NCI-H526 treated with DMSO at 0.1 percent for 48 hours (cell line): ENCODE measurements around the gene SFMBT2.

Experiments
- DNase-seq: peaks from one replicate; lab custom pipeline; 2025; lab: John Stamatoyannopoulos, UW

Gene SFMBT2

DNA sequence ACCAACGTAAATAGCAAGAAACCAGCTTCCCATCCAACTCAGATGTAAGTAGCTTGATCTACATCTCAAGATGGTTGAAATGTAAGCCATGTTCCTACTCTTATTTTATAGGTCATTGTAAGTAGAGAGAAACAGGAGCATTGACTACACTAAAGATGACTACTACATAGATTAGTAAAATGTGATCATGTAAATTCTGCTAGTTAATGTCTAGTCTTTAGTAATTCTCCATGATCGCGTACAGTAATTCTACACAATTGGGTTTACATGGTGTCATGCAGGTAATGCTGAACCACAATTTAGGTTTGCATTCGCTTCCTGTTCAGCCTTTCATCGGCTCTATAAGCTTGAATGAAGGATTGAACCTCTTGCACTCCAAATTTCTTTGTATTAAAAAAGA, 14.9 kb upstream of the SFMBT2 start:
- DNase-seq: no peak

DNA sequence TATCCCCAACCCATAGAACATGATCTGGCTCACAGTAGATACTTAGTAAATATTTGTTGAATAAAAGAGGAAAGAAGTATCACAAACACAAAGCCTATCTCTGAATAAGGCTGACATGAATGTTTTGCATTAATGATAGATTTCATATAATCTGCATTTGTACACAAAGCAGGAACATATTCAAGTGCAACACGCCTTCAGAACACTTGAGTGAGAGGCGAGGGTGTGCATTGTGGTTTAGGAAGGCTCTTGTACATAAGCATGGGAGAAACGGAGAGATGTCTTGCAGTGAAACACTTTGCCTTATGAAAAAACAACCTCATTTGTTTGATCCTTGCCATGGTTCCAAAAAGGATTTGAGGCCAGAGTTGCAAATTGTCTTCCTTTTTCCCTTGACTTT, 14.1 kb upstream of the SFMBT2 start:
- DNase-seq: no peak

DNA sequence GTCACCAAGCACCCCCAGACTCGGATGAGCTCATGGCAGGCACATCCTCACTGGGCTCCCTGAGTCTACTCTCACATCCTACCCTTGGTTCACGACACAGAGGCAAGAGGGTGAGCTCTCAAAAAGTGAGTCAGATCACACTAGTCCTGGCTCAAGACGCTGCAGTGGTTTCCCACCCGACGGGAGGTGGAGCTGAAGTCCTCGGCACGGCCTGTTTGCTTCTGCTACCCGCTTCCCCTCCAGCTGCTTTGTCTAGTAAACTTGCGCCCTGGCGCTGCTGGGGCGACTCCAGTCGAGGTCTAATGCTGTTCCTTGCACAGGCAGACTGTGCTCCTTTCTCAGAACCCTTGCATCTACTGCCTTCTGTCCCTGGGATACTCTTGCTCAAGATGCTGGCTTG, 13.5 kb upstream of the SFMBT2 start:
- DNase-seq: no peak

DNA sequence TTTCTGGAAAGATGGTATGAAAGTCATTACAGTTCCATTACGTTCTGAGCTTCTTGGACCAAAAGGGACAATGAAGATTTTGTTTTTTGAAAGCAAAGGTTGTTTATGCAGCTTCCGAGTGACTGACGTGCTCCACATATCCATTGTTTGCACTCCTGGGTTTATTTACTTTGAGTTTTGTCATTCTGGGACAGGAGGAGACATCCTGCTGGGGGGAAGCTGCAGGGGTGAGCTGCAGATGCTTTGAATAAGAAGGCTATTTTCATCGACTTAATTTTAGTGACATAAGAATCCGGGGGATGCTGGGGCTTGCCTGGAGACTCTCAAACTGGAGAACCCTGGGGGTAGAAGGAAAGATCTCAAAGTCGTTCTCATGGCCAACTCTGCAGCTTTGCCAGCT, 12.7 kb upstream of the SFMBT2 start:
- DNase-seq: no peak

DNA sequence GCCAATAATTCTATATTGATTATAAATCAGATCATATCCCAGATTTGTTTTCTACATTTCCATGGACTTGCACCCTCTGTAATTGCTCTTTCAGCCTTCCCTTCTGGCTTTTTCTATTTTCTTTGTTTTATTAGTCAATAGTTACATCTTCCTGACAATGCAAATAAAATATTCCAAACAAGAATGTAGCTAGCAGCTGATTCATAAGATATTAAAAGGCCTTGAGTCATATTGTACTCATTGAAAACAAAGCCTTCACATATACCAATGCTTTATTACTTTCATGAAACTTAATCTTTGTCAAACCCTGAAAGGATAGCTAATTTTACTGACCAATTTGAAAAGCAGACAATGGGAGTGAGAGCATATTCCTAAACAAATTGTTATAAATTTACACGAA, 10.7 kb upstream of the SFMBT2 start:
- no peak for DNase-seq

DNA sequence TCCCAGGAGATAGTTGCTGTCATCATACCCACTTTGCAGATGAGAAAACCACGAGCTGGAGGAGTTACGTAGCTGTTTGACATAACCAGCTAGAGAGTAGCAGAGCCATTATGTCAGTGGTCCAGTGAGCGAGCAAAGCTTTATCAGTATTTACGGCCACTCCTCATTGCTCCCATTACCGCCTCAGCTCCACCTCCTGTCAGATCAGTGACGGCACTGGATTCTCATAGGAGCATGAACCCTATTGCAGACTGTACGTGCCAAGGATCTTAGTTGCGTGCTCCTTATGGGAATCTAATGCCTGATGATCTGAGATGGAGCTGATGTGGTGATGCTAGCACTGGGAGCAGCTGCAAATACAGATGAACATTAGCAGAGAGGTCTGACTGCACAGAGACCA, 9.2 kb upstream of the SFMBT2 start:
- DNase-seq: no peak

DNA sequence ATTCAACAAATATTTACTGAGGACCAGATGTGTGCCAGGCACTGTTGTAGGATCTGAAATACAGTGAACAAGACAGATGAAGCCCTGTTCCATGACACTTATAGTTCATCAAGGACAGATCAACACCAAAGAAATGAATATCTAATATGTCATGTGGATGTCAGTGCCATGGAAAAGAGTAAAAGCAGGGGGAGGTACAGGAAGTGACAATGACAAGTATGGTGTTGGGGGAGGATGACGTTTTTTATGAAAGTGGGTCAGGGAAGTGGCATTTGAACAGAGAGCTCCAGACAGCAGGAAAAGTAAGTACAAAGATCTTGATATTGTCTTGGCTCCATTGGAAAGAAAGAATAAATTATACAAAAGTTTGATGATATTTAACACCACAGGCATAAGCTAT, 7.0 kb upstream of the SFMBT2 start:
- DNase-seq: no peak

DNA sequence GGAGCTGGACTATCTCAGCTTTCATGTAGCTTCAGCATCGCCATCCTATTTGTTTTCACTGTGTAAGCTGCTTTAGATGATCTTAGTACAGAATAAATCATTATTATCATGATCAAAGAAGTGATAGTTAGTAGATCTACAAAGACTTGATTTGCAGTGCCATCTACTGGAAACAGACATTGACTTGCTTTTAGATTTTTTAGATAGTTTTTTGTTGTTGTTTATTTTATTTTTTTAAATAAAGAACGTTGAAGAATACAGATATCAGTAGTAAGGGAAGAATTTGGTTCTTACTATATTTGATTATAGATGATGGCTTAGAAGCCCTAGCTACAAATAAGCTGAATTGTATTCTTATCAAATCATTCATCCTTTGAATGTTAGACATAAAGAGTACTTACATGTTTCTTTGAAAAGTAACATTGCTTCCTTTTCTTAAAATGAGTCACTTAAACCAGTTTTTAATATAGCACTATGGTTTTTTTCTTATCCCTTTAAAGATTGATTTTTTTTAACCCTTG, 6.3 kb upstream of the SFMBT2 start:
- no peak for DNase-seq

DNA sequence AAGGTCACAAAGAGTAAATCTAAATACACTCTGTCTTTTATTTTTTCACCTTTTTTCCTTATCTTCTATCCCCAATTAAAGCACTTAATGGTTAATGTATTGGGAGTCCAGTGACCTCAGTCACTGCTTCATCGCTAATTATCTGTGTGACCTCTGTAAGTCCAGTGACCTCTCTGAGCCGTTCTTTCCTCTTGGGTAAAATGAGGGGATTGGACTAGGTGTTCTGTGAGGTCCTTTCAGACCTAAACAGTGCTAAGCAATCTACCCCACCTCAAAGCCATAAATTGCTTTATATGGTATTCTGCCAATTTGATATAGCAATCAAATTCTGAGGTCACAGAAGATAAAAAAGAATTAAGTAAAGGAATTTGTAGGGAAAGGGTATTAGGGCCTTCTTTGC, 3.9 kb upstream of the SFMBT2 start:
- DNase-seq: no peak

DNA sequence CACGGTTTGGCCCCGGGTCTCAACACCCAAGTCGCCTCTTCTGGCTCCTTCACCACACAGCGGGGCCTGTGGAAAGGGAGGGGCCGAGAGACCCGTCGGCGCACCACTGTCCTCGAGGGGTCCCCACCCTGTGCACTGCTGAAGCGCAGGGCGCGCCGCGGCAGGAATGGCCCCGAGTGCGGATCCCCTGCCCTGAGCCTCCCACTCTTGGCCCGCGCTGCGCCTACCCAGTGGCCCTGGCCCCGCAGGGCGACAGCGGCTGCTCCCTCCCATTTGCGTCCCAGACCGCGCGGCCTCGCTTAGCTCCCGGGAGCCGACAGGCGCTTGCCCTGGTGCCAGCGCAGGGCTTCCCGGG, 2.1 kb upstream of the SFMBT2 start:
- no peak for DNase-seq

DNA sequence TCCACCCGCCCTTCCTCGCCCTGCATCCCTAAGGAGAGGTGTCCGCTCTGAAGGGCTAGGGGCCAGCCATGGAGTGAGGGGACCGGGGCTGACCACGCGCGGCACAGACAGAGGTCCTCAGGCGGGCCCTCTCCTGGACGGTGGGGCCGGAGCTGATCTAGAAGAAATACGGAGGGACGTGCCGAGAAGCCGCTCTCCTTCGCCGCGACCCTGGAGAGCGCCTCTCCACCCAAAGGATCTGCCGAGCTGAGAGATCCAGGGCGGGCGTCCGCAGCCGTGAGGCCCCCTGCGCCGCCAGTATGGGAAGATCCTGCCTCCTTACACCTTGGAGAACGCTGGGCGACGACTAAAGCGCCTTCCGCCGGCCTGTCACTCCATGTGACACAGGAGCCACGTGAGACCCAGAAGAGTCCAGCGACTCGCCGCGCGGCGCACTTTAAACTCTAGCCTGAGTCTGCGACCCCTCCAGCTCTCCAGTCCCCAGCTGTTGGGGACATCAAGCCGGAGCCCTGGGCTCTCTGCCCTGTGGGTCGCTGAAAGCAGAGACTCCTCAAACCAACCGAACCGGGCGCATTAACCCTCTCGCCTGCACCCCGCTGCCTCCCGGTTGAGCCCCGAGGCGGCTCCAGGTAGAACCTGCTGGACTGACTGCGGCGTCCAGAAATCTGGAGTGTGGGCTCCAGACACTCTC, 1.5 kb upstream of the SFMBT2 start:
- DNase-seq: no peak

DNA sequence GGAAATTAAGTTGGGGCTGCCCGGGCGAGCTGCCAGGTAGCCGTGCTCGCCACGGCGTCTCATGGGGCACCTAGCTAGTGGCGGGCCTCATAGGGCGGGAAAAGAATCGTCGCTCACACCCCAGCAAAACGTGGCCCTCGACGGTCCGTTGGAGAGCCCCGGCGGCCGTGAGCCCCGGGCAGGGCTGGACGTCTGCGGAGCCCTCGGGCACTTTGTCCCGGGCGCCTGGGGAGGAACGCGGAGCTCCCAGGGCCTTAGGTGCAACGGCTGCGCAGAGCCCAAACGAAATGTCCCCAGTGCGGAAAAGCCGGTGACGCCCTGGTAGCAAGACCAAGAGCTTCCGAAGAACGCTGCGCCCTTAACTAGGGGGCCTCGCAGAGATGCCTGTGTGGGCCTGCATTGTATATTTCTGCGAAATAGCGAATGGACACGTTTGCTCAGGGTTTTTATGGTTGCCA, 866 bp upstream of the SFMBT2 start:
- no peak for DNase-seq

DNA sequence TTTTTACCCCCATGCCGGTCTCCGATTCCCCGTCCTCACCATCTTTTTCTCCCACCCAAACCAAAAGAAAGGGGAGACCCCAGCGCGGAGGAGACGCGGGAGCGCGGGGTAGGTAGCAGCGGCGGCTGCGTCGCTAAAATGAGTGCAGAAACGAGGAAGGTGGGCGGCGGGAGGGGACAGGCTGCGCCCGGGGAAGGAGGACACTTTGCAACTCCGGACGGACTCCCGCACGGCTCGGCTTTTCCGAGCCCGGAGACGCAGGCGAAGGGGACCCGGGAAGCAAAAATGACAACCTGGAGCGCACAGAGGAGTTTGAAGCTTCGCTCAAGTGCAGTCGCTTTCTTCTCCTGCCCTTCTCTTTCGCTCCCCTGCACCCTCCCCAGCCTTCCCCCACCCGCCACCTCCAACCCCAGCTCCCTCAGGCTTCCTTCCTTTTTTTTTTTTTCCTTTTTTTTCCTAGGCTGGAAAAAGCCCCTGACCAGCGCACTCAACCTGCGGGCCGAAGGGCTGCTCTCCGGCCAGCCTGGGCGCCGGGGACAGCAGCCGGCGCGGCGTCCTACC, 453 bp downstream of the SFMBT2 start:
- DNase-seq: peak; percentile 36

DNA sequence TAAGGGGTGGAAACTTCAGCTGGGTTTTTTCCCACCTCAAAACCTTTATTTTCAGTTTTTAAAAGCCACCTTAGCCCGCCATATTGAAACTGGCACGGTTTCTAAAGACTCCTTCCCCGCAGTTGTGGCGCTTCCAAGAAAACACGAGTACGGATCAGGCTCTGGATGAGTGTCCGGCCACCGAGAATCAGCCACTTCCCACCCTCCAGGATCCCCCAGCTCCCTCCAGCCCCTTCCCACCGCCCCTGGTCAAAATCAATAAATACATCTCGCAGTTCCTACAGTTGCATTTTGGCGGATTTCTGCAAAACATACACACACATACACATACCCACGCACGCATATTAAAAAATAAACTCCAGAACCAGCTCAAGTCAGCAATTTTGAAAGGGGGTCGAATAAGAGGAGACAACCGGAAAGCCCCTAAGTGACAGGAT, 1.1 kb downstream of the SFMBT2 start:
- DNase-seq: peak; percentile 11

DNA sequence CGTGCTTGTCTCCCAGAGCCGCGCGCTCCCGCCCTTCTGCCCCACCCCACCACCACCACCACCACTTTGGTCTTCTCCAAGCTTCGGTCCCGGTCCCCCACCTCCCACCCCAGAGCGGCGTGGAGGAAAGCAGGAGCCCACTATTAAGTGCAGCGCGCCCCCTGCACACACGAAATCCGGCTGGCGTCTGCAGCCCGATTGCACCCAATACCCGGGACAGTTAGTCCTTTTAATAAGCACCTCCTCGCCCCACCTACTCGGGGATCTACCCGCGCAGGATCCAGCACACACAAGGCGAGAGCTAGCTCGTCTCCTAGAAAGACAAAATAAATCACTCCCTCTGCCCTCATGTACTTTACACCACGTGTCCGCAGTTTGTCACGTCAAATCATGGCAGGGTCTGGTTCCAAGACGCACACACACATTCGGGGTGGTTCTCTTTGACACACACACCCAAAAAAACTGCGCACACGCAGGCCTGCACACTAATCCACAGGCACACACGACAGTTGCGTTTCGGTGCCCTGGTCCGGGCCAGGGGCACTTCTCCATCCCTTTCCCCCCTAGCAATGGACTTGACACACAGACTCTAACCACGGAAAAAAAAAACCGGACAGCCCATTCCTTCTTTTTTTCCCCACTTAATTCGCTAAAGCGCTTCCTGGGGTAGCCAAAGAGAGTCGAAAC, 1.6 kb downstream of the SFMBT2 start:
- peak; percentile 37 for DNase-seq

DNA sequence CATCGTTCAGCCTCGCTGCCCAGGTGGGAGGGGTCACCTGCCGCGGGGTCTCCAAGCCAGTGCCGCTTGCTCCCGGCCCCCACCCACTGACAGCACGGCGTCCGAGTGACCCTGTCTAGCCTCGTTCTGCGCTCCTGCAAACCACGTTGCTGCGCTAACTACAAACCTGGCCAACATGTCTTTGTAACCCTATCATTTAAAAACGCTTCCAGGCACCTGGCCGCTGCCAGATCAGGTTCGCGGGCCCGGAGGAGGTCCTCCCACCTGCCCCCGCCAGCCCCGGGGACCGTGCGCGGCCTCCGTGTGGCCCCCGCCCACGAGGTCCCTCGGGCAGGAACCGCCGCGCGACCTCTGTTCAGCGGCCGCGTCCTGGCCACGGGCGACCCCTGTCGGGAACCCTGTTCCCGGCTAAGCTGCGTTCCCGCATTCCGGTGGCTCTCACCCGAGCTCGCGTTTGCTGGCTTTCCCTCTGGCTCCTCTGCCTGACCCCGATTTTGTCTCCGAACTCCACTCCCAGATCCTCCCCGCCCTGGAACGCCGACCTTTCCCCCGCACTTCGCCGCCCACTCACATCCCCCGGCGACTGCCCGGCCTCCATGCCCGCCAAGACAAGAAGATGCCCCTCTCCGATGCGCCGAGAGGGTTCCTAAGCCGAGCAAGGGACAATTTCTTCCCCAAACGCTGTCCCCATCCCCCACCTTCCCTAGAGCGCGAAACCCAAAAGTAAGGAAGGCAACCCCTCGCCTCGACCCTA, 2.4 kb downstream of the SFMBT2 start:
- DNase-seq: peak; percentile 38

DNA sequence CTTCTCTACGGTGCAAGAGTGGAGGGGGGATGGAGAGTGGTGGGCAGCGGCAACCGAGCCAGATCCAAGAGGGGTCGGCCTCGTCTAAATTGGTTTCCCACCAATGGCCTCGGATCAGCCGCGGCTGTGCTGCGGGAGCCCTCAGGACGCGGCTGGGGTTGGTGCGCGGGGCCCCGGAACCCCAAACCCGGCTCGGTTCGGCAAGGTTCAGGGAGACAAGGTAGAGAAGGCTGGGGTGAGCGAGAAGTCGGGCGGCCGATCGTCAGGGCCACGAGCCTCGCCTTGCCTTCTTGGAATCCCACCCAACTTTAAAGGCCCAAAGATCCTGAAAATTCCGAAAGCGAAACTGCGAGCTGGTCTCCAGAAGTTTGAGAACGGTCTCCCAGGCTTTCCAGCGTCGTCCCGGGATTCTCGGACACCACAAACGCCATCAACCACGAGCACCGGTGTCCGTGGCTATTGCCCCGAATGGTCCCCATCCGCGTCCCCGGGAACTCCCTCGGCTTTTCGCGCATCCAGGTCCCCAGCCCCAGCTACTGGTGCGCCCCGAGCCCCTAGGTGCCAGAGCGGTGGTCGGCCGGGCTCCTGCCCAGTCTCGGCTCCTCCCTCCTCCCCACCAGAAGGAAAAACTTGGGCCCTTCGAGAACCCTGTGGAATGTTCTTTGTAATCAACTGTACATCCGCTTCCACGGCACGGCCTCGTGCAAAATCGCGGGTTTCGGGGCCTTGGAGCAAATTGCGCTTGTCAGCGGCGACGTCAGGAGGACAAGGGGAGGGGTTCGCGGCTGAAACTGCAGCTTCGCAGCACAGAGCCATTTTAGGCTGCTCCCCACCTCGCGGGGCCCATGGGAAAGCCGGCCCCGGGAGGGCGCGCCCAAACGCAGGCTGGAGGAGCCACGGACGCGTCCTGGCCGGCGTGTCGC, 3.2 kb downstream of the SFMBT2 start:
- DNase-seq: no peak

DNA sequence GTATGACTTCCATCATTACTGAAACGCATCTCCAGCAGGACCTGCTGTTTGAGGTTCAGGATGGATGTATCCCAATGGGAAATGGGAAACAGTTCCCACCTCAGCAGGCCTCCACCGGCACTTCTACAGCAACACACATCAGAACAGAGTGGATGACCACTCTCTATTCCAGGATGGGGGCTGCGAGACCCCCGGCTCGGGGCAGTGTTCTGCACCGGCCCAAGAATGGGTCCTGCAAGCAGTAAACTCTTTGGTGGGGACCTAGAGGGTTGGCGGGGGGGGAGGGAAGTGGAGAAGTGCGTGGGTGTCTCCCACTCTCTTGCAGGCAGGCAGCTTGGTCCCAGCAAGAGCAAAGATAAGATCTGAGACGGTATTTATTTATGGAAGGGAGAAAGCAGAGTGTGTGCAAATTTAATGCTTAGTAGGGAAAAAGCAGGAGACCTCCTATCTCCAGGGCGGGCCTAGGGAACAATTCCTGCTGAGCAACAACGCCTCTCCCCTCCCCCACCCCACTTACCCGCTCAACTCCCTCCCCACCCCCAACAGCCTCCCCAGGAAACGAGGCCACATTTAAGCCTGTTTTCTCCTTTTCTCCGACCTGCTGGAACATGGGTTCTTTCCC, 4.0 kb downstream of the SFMBT2 start:
- no peak for DNase-seq

DNA sequence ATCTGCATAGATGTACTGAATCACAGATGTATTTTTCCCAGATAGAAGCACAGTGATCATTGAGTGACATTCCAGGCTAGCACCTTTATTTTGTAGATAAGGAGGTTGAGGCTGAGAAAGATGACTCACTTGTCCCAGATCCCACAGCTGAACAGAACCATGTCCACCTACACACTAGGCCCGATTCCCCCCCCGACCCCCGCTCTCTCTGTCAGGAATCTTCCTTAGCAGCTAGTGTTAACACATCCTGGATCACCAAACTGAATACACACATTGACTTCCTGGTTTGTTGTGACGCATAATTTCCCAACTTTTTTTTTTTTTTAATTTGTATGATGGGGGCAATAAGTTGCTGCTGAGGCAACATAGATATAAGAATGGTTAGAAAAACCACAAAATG, 5.2 kb downstream of the SFMBT2 start:
- no peak for DNase-seq

DNA sequence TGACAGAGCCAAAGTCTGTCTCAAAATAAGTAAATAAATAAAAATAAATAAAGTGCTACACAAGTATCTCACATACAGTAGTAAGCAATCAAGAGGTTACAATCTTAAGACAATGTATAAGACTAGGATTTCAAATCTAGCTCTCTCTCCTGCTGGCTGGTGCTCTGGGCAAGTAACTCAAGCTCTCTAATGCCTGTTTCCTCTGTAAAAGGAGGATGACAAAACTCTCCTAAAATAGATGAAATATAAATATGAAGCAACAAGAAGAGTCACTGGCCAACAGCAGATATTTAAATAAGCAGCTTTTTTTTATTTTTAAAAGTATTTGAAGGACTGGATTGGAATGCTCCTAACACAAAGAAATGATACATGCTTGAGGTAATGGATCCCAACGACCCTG, 7.2 kb downstream of the SFMBT2 start:
- DNase-seq: no peak

DNA sequence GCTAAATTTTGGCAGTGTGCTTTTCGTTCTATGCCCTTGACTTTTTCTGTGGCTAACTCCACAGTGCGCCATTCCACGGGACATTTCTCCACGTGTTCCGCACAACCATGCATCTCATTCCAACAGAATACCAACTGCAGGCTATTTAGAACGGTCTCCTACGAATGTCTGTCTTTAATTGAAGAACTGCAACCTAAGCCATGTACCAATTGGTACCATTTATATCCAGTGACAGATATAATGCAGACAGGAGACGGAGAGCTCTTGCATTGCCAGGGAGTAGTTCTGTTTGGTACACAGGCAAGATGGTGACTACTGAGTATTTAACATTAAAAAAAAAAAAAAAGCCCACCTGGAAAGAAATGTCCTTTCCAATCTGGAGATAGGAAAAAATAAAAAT, 9.1 kb downstream of the SFMBT2 start:
- no peak for DNase-seq
